SK-N-SH (cell line): ENCODE measurements around the gene SPINK4. TPM values are rescaled to one million over a fixed set of nuclear protein-coding genes. Genes with fewer than 3 reads are reported as not detected.

ENCODE experiments used
- CTCF ChIA-PET: fragments of 300-600, 350-600 bp; formaldehyde crosslinking; extraction: SDS; loops from one replicate; lab custom pipeline; 2021; lab: Yijun Ruan, JAX
- POLR2A ChIA-PET: fragments of 350-600 bp; sonication (Branson Sonifier 250); formaldehyde crosslinking; extraction: SDS; loops from one replicate; lab custom pipeline; 2020; ENCODE audit warnings: antibody characterized with exemption, inconsistent platforms; lab: Yijun Ruan, JAX
- DNase-seq: peaks from one replicate; pipeline ENCODE4 v3.0.0; 2012
- H2AFZ ChIP-seq: fragments of 200-600 bp; sonication (generic); 2 replicates; pipeline ENCODE4 v1.8.1; 2016; ENCODE audit warnings: antibody characterized with exemption, mild to moderate bottlenecking, low read depth
- H3F3A ChIP-seq: fragments of 200-600 bp; sonication (generic); replicated peaks from 2 replicates; pipeline ENCODE3; 2016; ENCODE audit warnings: antibody characterized with exemption, mild to moderate bottlenecking; ENCODE audit not compliant: insufficient read depth
- H3K27ac ChIP-seq, 2 experiments: fragments of 200-500 bp in 1 of 2; fragments of 200-600 bp in 1 of 2; sonication (Bioruptor generic) in 1 of 2; sonication (generic), shearing (Covaris generic) in 1 of 2; 2 replicates each; pipeline versions ENCODE4 v1.5.1 to v1.6.1; 2014 to 2016; ENCODE audit warnings: low read depth in 2 of 2, inconsistent platforms in 1 of 2, low read length in 1 of 2, mild to moderate bottlenecking in 1 of 2, mixed read lengths in 1 of 2
- H3K27me3 ChIP-seq: fragments of 200-600 bp; sonication (generic), shearing (Covaris generic); 2 replicates; pipeline ENCODE4 v1.6.1; 2016; ENCODE audit warnings: mixed run types; ENCODE audit not compliant: insufficient read depth
- H3K36me3 ChIP-seq, 2 experiments: fragments of 200-500 bp in 1 of 2; fragments of 200-600 bp in 1 of 2; sonication (Bioruptor generic) in 1 of 2; sonication (generic) in 1 of 2; replicated peaks in 1 of 2; 2 replicates each; pipeline versions ENCODE3 to v1.5.1; 2014 to 2016; ENCODE audit warnings: low read length in 1 of 2, mild to moderate bottlenecking in 1 of 2; ENCODE audit not compliant: insufficient read depth in 2 of 2, control insufficient read depth in 1 of 2
- H3K4me1 ChIP-seq, 2 experiments: fragments of 200-500 bp in 1 of 2; fragments of 200-600 bp in 1 of 2; sonication (Bioruptor generic) in 1 of 2; sonication (generic), shearing (Covaris generic) in 1 of 2; 2 replicates each; pipeline versions ENCODE4 v1.5.1 to v1.6.1; 2014 to 2016; ENCODE audit warnings: low read depth in 1 of 2, low read length in 1 of 2, mixed run types in 1 of 2; ENCODE audit not compliant: insufficient read depth in 2 of 2, control insufficient read depth in 1 of 2
- H3K4me2 ChIP-seq: fragments of 200-600 bp; sonication (generic), shearing (Covaris generic); 2 replicates; pipeline ENCODE4 v1.6.1; 2017; ENCODE audit warnings: mixed run types
- H3K4me3 ChIP-seq, 2 experiments: fragments of 200-500 bp in 1 of 2; fragments of 200-600 bp in 1 of 2; sonication (Bioruptor generic) in 1 of 2; sonication (generic), shearing (Covaris generic) in 1 of 2; 2 replicates each; pipeline versions ENCODE4 v1.5.1 to v1.8.1; 2014 to 2016; ENCODE audit warnings: low read depth in 2 of 2, inconsistent platforms in 1 of 2, low read length in 1 of 2, mild to moderate bottlenecking in 1 of 2, mixed read lengths in 1 of 2, moderate library complexity in 1 of 2
- H3K79me2 ChIP-seq: fragments of 200-600 bp; sonication (generic); 2 replicates; pipeline ENCODE4 v1.8.1; 2017; ENCODE audit warnings: mild to moderate bottlenecking; ENCODE audit not compliant: insufficient read depth
- H3K9ac ChIP-seq: fragments of 200-600 bp; sonication (generic); 2 replicates; pipeline ENCODE4 v1.6.1; 2017; ENCODE audit warnings: mixed run types
- H3K9me2 ChIP-seq: fragments of 200-600 bp; sonication (generic); 2 replicates; pipeline ENCODE4 v1.6.1; 2017; ENCODE audit warnings: mixed run types
- H3K9me3 ChIP-seq: fragments of 200-600 bp; sonication (generic); 2 replicates; pipeline ENCODE4 v1.6.1; 2017; ENCODE audit warnings: mixed run types, mild to moderate bottlenecking, moderate library complexity
- H4K20me1 ChIP-seq: fragments of 200-600 bp; sonication (generic); 2 replicates; pipeline ENCODE4 v1.6.1; 2017; ENCODE audit warnings: mild to moderate bottlenecking, mixed run types; ENCODE audit not compliant: insufficient read depth
- CTCF ChIP-seq: fragments of 200-600 bp; sonication (generic); IDR thresholded peaks from 2 replicates; pipeline ENCODE4 v1.6.1; 2017; ENCODE audit warnings: antibody characterized with exemption, mild to moderate bottlenecking, moderate library complexity
- FOSL2 ChIP-seq: IDR thresholded peaks from 2 replicates; pipeline ENCODE4 v1.4.0; 2012; ENCODE audit warnings: low read depth, mild to moderate bottlenecking, moderate library complexity, borderline replicate concordance
- FOXJ3 ChIP-seq: sonication (generic); formaldehyde crosslinking; IDR thresholded peaks from 2 replicates; pipeline ENCODE4 v1.5.1; 2020; ENCODE audit warnings: mild to moderate bottlenecking, missing genetic modification reagents
- GABPA ChIP-seq: IDR thresholded peaks from 2 replicates; pipeline ENCODE4 v1.4.0; 2012; ENCODE audit warnings: low read depth, mild to moderate bottlenecking
- MXI1 ChIP-seq: IDR thresholded peaks from 2 replicates; pipeline ENCODE4 v1.6.1; 2012; ENCODE audit warnings: mild to moderate bottlenecking, low read depth, low read length, improper control_type of control experiment
- REST ChIP-seq: IDR thresholded peaks from 2 replicates; pipeline ENCODE4 v1.6.1; 2012; ENCODE audit warnings: mild to moderate bottlenecking, low read depth, low read length, moderate library complexity
- SIN3A ChIP-seq: IDR thresholded peaks from 2 replicates; pipeline ENCODE4 v1.6.1; 2012; ENCODE audit warnings: low read depth, mild to moderate bottlenecking, low read length, moderate library complexity, borderline replicate concordance
- USF1 ChIP-seq: IDR thresholded peaks from 2 replicates; pipeline ENCODE4 v1.4.0; 2012; ENCODE audit warnings: low read depth, borderline replicate concordance
- USF2 ChIP-seq: fragments of 150-350 bp; IDR thresholded peaks from 2 replicates; pipeline ENCODE4 v1.6.1; 2017; ENCODE audit warnings: antibody characterized with exemption, low read length, low read depth, borderline replicate concordance
- ZBTB33 ChIP-seq: IDR thresholded peaks from 2 replicates; pipeline ENCODE4 v1.4.0; 2012; ENCODE audit warnings: low read depth, borderline replicate concordance
- WGBS: methylation state at CpG from one replicate; pipeline ENCODE4 v1.1.6; 2017; ENCODE audit warnings: low lambda C conversion rate; 5-methylcytosine and 5-hydroxymethylcytosine counted together
- polyA plus RNA-seq, 3 experiments: library from polyadenylated mRNA; depleted of rRNA; stranded (reverse); fragments of >200 nt; gene quantifications; 2 replicates each; pipeline ENCODE4 v1.2.3, GENCODE V29; 2012

Gene SPINK4
- polyA plus RNA-seq, 1 of the 3 experiments (the other 2 are of a cell fraction): not detected

- peaks cover 38 to 48% of the 10 kb centered on the region in 2 experiments for H3K36me3 ChIP-seq
- peaks cover 22% of the 10 kb centered on the region for H3F3A ChIP-seq
- no peaks in the 10 kb centered on the region for H3K9me3 ChIP-seq
- no peaks in the 10 kb centered on the region for H3K27me3 ChIP-seq
- no peak for DNase-seq
- peak overlapping the region; percentile 84 for H3K9ac ChIP-seq
- peaks cover 0 to 11% of the 10 kb centered on the region in 2 experiments; a peak in 2 of 4 replicates for H3K4me1 ChIP-seq
- H2AFZ ChIP-seq: no peak overlapping the region
- 3% methylated on average over 5 of the region's 7 CpGs for WGBS
- no peaks in the 10 kb centered on the region for H4K20me1 ChIP-seq
- H3K9me2 ChIP-seq: no peaks in the 10 kb centered on the region
- H3K79me2 ChIP-seq: peaks cover 56% of the 10 kb centered on the region
- ChIA-PET CTCF (interaction anchor here (1.2 to 1.6 kb wide), 2 partner anchors 65 to 162 kb away, joined by 3 to 6 read pairs; no protein-coding TSS in a partner anchor), POLR2A (interaction anchor here (2.1 kb wide), 1 partner anchor 27 kb away, joined by 10 read pairs; the partner anchor contains the start of genes BAG1 and CHMP5)
- H3K4me3 ChIP-seq: peak overlapping the region; percentile 80 to 83
- peak overlapping the region; percentile 79 for H3K4me2 ChIP-seq
- TF ChIP-seq ZBTB33: no peak
- TF ChIP-seq FOSL2: no peak
- no peak for TF ChIP-seq SIN3A
- no peak for TF ChIP-seq USF2
- no peak for TF ChIP-seq MXI1
- TF ChIP-seq USF1: no peak
- no peak for TF ChIP-seq CTCF
- H3K27ac ChIP-seq: peak overlapping the region; percentile 94 to 98
Observed at GRCh38 chr9:33291031-33291397, 51.0 kb downstream of the SPINK4 start.

- Histone ChIP-seq H2AFZ (no peak overlapping the region), H3K4me3 (peak overlapping the region in 1 of 2 experiments; percentile 80; a peak in 1 of 4 replicates), H3K27ac (no peak overlapping the region), H3K4me2 (peak overlapping the region; percentile 79), H3K36me3 (peaks cover 42 to 51% of the 10 kb centered on the region in 2 experiments), H3K9me3 (no peaks in the 10 kb centered on the region)
- CTCF ChIA-PET: no interaction called here
- no peak for TF ChIP-seq REST
- no peak for TF ChIP-seq USF1
- no peak for TF ChIP-seq FOXJ3 (CRISPR knock-in tag)
- no peak for TF ChIP-seq GABPA
- TF ChIP-seq, all 33 proteins: peak for 0
- H3F3A ChIP-seq: peaks cover 14% of the 10 kb centered on the region
- POLR2A ChIA-PET: no interaction called here
- 89% methylated on average over 5 of the region's 5 CpGs for WGBS
- DNase-seq: no peak
- H3K27me3 ChIP-seq: no peaks in the 10 kb centered on the region
- peaks cover 0 to 11% of the 10 kb centered on the region in 2 experiments; a peak in 2 of 4 replicates for H3K4me1 ChIP-seq
- H4K20me1 ChIP-seq: no peaks in the 10 kb centered on the region
- H3K79me2 ChIP-seq: peaks cover 65% of the 10 kb centered on the region
- H3K9me2 ChIP-seq: no peaks in the 10 kb centered on the region
- H3K9ac ChIP-seq: no peak overlapping the region
Observed at GRCh38 chr9:33291901-33292300, 51.9 kb downstream of the SPINK4 start.
